ENCODE data around the gene PCBP1.
A peak's percentile ranks its signal among the peaks of the same experiment; 100 is the strongest.
"Not testable (repeated sequence)": the region's sequence is repeated elsewhere in the genome, so short reads cannot be mapped to it uniquely, and the experiment has no call there.

Gene PCBP1

GRCh38 chr2:70080610-70081200, 6.6 kb upstream of the PCBP1 start:
- no peak for FAIRE-seq

GRCh38 chr2:70081221-70081620, 6.1 kb upstream of the PCBP1 start:
- DNase-seq (ENCODE audit: insufficient read length, low spot score) (no peak), FAIRE-seq (no peak)

More at GRCh38 chr2:70080610-70081200, 6.6 kb upstream of the PCBP1 start:
- DNase-seq (ENCODE audit: insufficient read length, low spot score) = no peak

- DNase-seq (ENCODE audit: insufficient read length, low spot score) (no peak), FAIRE-seq (no peak)
These were observed 3.7 kb upstream of the PCBP1 start for GRCh38 chr2:70083344-70084156.

- DNase-seq (ENCODE audit: insufficient read length, low spot score) (no peak), FAIRE-seq (no peak)
These were observed 2.1 kb upstream of the PCBP1 start for GRCh38 chr2:70084973-70085710.

- no peak for DNase-seq (ENCODE audit: insufficient read length, low spot score)
- no peak for FAIRE-seq
These were observed 1.5 kb upstream of the PCBP1 start for GRCh38 chr2:70085711-70086277.

GRCh38 chr2:70086278-70086837, 919 bp upstream of the PCBP1 start:
- FAIRE-seq (no peak), DNase-seq (ENCODE audit: insufficient read length, low spot score) (peak; percentile 62)

GRCh38 chr2:70087702-70088597, 673 bp downstream of the PCBP1 start:
- peak; percentile 76 for FAIRE-seq
- DNase-seq (ENCODE audit: insufficient read length, low spot score) = peak; percentile 57

- FAIRE-seq (no peak), DNase-seq (ENCODE audit: insufficient read length, low spot score) (no peak)
These were observed 1.4 kb downstream of the PCBP1 start for GRCh38 chr2:70088598-70089219.

GRCh38 chr2:70089220-70089982, 2.1 kb downstream of the PCBP1 start:
- DNase-seq (ENCODE audit: insufficient read length, low spot score) = no peak
- no peak for FAIRE-seq

GRCh38 chr2:70089983-70090525, 2.8 kb downstream of the PCBP1 start:
- DNase-seq (ENCODE audit: insufficient read length, low spot score) = no peak
- no peak for FAIRE-seq

- FAIRE-seq (no peak), DNase-seq (ENCODE audit: insufficient read length, low spot score) (no peak)
These were observed 3.5 kb downstream of the PCBP1 start for GRCh38 chr2:70090706-70091334.

- DNase-seq (ENCODE audit: insufficient read length, low spot score) = no peak
- FAIRE-seq = no peak
These were observed 4.1 kb downstream of the PCBP1 start for GRCh38 chr2:70091364-70091763.

GRCh38 chr2:70091816-70092215, 4.5 kb downstream of the PCBP1 start:
- no peak for FAIRE-seq
- DNase-seq (ENCODE audit: insufficient read length, low spot score) = no peak

- DNase-seq (ENCODE audit: insufficient read length, low spot score); FAIRE-seq: not testable (repeated sequence)
These were observed 5.4 kb downstream of the PCBP1 start for GRCh38 chr2:70092576-70093243.

- FAIRE-seq = no peak
These were observed 7.1 kb downstream of the PCBP1 start for GRCh38 chr2:70094171-70094977.

GRCh38 chr2:70094978-70095719, 7.9 kb downstream of the PCBP1 start:
- FAIRE-seq = no peak
- no peak for DNase-seq (ENCODE audit: insufficient read length, low spot score)

More at GRCh38 chr2:70094171-70094977, 7.1 kb downstream of the PCBP1 start:
- no peak for DNase-seq (ENCODE audit: insufficient read length, low spot score)
